Suppressor macrophage treated with lipopolysaccharide for 1 hour (primary cell): ENCODE results near the gene NRBF2.
"Not testable (repeated sequence)": the region's sequence is repeated elsewhere in the genome, so short reads cannot be mapped to it uniquely, and the experiment has no call there.

ENCODE experiments used
- DNase-seq, 3 donors: peaks; one replicate each; pipeline ENCODE4 v3.0.0-alpha.2; 2020 to 2022

NRBF2 gene

GRCh38 chr10:63119041-63119440, 14.1 kb upstream of the NRBF2 start:
- no peak for DNase-seq

DNA sequence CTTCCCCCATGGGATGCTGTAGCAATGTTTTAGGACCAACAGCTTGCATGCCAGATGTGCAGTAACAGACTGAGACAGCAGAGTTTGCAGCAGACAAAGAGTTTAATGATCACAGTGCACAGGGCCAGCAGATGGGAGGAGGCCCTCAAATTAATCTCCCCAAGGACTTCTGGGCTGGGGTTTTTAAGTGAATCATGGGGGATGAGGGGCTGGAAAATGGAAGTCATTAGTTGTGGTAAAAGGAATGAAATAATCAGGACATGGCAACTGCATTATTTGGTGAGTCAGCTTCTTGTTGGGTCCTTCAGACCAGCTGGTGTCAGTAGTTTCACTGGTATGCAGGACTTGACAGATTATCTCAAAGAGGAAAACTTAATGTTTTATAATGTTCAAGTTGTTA, 12.6 kb upstream of the NRBF2 start:
- DNase-seq = no peak

DNA sequence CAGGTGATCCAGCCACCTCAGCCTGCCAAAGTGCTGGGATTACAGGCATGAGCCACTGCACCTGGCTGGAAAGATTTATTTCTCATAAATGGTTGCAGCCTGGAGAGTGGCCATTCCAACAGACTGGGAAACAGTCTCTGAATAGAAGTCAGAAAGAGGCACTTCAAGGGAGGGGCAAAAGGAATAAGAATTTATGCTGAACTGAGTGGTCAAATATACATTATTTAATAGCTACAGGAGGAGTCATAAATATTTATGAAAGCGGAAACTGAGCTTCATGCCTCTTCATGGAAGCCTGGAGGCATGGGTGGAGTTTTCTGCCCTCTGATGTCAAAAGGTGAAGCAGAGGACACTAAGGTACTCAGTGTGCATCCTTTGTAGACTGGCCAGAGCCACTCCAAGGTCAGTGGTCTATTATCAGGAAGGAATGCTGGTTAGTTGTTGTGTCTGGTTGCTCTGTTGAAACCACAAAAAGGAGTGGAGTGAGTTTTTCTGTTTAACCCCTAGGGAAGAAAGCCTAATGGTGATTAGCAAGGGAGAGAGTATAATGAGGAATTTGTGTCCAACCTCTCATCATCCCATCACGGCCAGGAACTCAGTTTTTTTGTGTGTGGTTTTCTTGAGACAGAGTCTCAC, 9.3 kb upstream of the NRBF2 start:
- no peak for DNase-seq

DNA sequence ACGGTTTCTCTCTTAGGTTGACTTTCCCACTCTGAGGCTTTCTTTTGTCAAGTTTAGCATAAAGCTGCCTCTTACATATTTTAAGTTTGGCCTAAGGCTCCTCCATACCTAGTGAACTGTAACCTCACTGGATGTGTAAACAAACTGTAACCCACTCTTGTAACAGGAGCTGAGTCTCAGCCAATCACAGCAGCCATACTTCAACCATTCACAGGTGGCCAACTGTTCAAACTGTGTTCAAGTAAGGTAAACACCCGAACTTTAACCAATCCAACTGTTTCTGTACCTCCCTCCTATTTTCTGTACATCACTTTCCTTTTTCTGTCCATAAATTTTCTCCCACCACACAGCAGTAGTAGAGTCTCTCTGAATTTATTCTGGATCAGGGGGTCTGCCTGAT, 7.7 kb upstream of the NRBF2 start:
- no peak for DNase-seq

- DNase-seq = no peak
Measured at GRCh38 chr10:63128443-63128842, 4.7 kb upstream of the NRBF2 start.

DNA sequence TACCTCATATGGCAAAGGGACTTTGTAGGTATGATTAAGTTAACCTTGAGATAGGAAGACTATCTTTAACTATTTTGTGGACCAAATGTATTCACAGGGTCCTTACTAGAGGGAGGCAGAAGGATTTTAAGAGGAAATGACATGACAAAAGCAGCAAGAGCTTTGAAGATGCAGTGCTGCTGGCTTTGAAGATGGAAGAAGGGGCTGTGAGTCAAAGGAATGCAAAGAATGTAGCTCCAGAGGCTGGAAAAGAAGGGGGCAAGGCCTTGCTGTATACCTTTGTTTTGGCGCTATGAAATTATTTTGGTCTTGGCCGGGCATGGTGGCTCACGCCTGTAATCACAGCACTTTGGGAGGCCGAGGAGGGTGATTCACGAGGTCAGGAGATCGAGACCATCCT, 3.2 kb upstream of the NRBF2 start:
- DNase-seq = no peak

DNA sequence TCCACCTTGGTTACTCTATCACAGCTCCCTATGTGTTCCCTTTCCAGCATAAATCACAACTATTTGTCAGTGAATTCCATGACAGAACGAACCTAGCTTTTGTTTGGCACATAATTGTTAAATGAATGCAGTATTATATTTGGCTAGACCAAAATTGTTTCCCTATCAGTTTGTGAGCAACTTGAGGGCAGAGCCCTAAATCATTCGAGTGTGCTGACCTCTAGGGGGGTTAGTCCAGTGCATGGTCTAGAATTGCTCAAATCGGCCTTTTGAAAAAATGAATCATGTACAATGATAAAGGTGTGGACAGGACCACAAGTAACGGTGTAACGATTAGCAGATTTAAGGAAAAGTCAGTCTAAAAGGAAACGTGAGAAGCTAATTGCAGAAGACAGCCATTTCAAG, 475 bp upstream of the NRBF2 start:
- DNase-seq = no peak

DNA sequence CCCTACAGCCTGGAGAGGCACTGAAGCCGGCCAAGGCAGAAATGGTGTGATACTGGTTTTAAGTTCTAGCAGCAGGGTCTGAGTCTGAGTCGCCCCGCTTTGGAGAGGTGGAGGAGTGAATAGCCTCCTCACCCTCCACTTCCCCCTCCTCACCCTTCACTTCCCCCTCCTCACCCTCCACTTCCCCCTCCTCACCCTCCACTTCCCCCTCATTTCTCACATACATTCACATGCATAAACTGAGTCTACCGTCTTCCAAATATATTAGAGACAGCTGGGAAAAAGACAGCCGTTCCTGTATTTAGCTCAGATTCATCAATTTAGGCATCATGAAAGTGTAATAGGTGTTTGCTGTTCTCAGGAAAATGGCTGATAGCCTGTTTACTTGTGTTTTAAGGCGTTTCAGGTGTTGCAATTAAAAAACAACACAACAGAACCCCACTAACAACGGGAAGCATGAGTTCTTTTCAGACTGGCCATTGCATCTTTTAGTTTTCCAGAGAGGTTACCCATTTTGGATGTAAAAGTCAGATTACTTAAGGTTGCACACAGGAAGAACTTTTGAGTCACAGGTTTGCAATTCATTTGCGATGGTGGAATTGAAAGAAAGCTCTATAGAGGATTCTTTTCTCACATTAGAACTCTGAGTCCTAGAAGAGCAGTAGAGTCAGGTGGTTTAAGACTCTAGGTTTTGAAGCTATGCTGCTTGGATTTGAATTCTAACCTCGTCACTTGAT, 861 bp downstream of the NRBF2 start:
- peak in 2 of 3 donors; percentile 30 to 33 for DNase-seq

- DNase-seq = peak; percentile 66 to 83 (median 77)
Measured at GRCh38 chr10:63137306-63137705, 4.2 kb downstream of the NRBF2 start.

- no peak for DNase-seq
Measured at GRCh38 chr10:63140077-63140476, 6.9 kb downstream of the NRBF2 start.

DNA sequence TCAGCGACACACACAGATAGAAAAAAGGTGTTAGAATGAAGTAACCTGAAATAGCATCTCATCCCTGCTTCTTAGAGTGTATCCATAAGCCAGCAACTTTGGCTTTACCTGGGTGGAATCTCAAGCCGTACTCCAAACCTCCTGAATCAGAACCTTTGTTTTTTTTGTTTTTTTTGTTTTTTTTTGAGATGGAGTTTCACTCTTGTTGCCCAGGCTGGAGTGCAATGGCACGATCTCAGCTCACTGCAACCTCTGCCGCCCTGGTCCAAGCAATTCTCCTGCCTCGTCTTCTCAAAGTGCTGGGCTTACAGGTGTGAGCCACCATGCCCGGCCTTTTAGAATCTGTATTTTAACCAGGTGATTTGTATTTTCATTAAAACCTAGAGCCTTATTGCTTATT, 9.0 kb downstream of the NRBF2 start:
- DNase-seq = no peak

DNA sequence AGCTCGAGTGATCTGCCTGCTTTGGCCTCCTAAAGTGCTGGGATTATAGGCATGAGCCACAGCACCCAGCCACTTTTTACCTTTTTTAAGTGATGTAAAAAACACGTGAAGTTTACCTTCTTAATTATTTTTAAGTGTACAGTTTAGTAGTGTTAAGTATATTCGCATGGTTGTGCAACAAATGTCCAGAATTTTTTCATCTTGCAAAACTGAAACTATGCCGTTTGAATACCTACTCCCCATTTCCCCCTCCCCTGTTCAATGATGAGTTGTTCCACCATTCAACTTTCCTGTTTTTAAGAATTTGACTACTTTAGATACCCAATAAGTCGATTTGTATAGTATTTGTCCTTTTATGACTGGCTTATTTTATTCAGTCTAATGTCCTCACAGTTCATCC, 10.9 kb downstream of the NRBF2 start:
- DNase-seq = peak; percentile 17 to 45 (median 29)

DNA sequence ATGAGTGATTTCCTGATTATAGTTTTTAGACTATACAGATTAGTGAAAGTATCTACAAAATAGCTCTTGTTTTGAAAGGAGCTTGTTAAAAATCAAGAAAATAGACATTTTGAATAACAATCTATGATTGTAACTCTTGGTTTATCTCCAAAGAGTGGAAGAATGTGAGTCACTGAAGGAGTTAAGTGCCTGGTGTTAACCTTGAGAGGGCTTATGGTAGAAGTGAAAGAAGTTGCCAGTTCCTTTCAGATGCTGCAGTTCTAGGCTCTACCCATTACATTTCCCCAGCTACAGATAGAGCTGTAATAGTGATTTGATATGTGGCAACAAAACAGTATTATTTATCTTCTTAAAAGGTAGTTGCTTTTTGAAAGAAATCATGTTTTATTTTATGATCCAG, 12.7 kb downstream of the NRBF2 start:
- no peak for DNase-seq

DNA sequence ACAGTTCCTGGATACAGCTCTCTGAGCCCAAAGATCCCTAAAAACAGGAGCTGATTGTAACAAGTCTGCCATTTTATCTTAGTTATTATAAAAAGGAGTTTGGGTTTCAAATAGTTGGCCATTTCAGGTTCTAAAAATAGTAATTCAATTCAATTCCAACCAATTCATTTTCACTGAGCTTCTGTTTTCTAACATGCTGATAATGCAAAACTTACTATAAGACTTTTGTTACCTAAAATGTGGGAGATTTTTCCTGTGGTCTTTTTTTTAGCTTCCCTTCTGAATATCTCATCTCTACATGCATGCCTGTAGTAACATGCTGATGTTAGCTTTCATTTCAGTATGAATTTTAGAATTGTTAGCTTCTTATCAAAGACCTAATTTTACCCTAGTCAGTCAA, 13.4 kb downstream of the NRBF2 start:
- no peak for DNase-seq

GRCh38 chr10:63150745-63151144, 17.6 kb downstream of the NRBF2 start:
- DNase-seq = no peak

- not testable (repeated sequence) for DNase-seq
Measured at GRCh38 chr10:63153868-63154545, 20.9 kb downstream of the NRBF2 start.

DNA sequence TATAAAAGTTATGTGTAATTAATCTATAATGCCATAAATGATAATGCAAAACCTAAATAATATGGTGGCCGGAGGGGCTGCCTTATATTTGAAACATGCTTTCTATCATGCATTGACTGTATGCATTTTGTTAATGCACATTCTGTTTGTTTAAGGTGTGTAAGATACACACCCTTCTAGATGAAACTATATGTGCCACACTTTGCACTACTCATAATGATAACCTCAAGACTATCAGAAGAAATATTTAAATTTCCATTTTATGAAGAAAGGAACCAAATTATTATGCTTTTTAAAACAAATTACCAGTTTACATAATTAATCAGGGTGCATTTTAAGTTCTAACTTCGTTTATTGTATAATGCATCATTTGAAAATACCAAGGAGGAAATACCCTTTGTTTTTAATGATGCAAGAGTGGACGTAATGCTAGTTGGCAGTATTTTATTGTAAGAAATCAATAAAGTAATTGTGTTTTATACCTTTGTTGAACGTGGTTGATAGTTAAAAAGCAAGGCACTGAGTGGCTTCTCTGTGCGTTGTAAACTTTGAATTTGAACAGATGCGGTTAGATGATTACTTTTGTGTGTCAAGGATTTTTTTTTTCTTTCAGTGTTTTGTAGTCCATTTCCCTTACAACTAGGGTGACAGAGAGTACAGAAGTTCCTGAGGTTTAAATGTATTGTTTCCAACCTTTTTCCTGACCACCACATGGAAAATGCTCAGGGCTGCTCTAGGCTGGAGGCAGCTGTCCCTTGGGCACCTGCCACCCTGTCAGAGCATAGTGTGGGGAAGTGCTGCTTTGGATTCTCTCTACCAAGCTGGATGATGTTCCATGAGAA, 21.6 kb downstream of the NRBF2 start:
- no peak for DNase-seq

- peak; percentile 37 to 55 (median 49) for DNase-seq
Measured at GRCh38 chr10:63155388-63156020, 22.4 kb downstream of the NRBF2 start.

GRCh38 chr10:63156236-63156635, 23.1 kb downstream of the NRBF2 start:
- DNase-seq = no peak

- peak; percentile 80 to 88 (median 86) for DNase-seq
Measured at GRCh38 chr10:63157845-63158624, 24.9 kb downstream of the NRBF2 start.

DNA sequence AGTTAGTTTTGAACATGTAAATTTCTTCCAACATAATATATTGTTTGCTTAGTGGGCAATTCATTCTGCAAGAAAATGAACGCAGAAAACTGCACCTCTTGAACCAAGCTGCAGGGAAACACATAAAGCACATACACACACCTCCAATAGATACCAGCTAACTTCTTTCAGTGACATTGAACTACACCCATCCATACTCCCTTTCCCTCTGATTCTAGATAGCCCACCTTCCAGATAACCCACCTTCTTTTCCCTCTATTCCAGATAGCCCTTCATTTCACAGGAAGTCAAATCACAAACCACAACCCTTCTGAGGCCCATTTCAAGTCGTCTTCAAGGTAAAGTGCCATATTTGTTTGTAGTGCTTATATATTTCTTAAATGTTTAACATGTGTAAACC, 28.5 kb downstream of the NRBF2 start:
- DNase-seq = no peak

GRCh38 chr10:63164166-63164623, 31.1 kb downstream of the NRBF2 start:
- no peak for DNase-seq
